NCI-H146 (cell line): ENCODE data around the gene EBF3.

ENCODE experiments used
- DNase-seq: peaks from one replicate; lab custom pipeline; 2025; lab: John Stamatoyannopoulos, UW

The EBF3 gene

GRCh38 chr10:129890170-129890569 lies 73.9 kb downstream of the EBF3 start:
- DNase-seq: no peak

GRCh38 chr10:129888784-129889616 lies 75.1 kb downstream of the EBF3 start:
- DNase-seq: no peak

GRCh38 chr10:129887986-129888783 lies 75.9 kb downstream of the EBF3 start:
- DNase-seq: no peak

- no peak for DNase-seq
Measured at GRCh38 chr10:129887381-129887905, 76.6 kb downstream of the EBF3 start.

GRCh38 chr10:129886263-129886662 lies 77.8 kb downstream of the EBF3 start:
- no peak for DNase-seq

GRCh38 chr10:129885526-129885925 lies 78.5 kb downstream of the EBF3 start:
- DNase-seq: no peak

GRCh38 chr10:129884398-129885078 lies 79.5 kb downstream of the EBF3 start:
- no peak for DNase-seq

GRCh38 chr10:129883626-129884397 lies 80.3 kb downstream of the EBF3 start:
- no peak for DNase-seq

GRCh38 chr10:129883029-129883428 lies 81.0 kb downstream of the EBF3 start:
- no peak for DNase-seq

GRCh38 chr10:129882291-129883010 lies 81.6 kb downstream of the EBF3 start:
- no peak for DNase-seq

GRCh38 chr10:129881641-129882040 lies 82.4 kb downstream of the EBF3 start:
- no peak for DNase-seq

GRCh38 chr10:129880191-129880870 lies 83.7 kb downstream of the EBF3 start:
- DNase-seq: no peak

GRCh38 chr10:129879655-129880054 lies 84.4 kb downstream of the EBF3 start:
- DNase-seq: no peak

- no peak for DNase-seq
Measured at GRCh38 chr10:129878835-129879234, 85.2 kb downstream of the EBF3 start.

- DNase-seq: no peak
Measured at GRCh38 chr10:129877773-129878371, 86.2 kb downstream of the EBF3 start.

- no peak for DNase-seq
Measured at GRCh38 chr10:129876838-129877237, 87.2 kb downstream of the EBF3 start.

GRCh38 chr10:129875993-129876726 lies 87.9 kb downstream of the EBF3 start:
- DNase-seq: no peak

- DNase-seq: no peak
Measured at GRCh38 chr10:129873351-129873750, 90.7 kb downstream of the EBF3 start.

- no peak for DNase-seq
Measured at GRCh38 chr10:129871966-129872365, 92.1 kb downstream of the EBF3 start.
